ENCODE results near the gene TMEM132A. TPM values are rescaled to one million over a fixed set of nuclear protein-coding genes. Genes with fewer than 3 reads are reported as not detected.

Gene TMEM132A, protein sequence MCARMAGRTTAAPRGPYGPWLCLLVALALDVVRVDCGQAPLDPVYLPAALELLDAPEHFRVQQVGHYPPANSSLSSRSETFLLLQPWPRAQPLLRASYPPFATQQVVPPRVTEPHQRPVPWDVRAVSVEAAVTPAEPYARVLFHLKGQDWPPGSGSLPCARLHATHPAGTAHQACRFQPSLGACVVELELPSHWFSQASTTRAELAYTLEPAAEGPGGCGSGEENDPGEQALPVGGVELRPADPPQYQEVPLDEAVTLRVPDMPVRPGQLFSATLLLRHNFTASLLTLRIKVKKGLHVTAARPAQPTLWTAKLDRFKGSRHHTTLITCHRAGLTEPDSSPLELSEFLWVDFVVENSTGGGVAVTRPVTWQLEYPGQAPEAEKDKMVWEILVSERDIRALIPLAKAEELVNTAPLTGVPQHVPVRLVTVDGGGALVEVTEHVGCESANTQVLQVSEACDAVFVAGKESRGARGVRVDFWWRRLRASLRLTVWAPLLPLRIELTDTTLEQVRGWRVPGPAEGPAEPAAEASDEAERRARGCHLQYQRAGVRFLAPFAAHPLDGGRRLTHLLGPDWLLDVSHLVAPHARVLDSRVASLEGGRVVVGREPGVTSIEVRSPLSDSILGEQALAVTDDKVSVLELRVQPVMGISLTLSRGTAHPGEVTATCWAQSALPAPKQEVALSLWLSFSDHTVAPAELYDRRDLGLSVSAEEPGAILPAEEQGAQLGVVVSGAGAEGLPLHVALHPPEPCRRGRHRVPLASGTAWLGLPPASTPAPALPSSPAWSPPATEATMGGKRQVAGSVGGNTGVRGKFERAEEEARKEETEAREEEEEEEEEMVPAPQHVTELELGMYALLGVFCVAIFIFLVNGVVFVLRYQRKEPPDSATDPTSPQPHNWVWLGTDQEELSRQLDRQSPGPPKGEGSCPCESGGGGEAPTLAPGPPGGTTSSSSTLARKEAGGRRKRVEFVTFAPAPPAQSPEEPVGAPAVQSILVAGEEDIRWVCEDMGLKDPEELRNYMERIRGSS
- total RNA-seq, result 2.4 and 3.2 TPM in 2 replicates

DNA sequence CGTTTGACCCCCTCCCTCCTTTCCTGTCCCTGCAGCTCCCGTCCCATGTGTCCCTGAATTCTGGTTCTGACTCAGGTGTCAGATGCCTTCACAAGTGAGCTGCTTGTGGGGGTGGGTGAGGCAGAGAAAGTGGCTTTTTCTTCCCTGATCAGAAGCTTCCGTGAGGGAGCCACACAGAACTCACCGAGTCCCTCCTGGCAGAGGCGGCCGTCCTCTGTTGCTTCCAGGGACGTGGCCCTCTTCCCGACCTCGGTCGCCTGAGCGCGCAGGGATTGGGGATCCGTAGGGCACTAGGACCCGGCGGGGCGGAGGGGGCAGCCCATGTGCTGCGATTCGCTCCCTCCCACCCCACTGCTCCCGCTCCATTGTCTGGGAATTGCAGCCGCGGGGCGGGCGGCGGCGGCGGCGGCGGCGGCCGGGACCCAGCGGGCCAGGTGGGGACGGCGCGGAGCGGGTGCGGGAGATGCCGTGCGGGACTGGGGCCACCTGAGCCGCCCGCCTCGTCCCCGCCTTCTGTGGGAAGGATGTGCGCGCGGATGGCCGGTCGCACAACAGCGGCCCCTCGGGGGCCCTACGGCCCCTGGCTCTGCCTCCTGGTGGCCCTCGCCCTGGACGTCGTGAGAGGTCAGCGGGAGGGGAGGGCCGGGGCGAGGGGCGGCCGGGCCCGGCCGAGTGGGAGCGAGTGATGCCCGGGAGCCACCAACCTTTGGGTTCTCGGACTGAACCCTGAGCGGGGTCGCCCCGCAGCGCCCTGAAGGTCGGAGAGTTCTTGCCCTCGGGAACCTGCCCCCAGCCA, at the start of gene TMEM132A:
Gene TMEM132A, plus strand, starts transcription at position 351 of the 796 bp plus-strand sequence. Its CDS starts 174 bp downstream, at position 525.
- peaks cover 12% of the 10 kb centered on the region for H3K4me1 Mint-ChIP-seq (ENCODE audit: low read depth)
- intact Hi-C loops (cut with micrococcal nuclease), result loop anchor here (1.0 kb wide), 1 partner anchor 9 kb away; no protein-coding TSS in a partner anchor
- peaks cover 19% of the 10 kb centered on the region for H3K27me3 Mint-ChIP-seq (ENCODE audit: insufficient read depth)
- H3K36me3 Mint-ChIP-seq (ENCODE audit: low read depth), result peaks cover 27% of the 10 kb centered on the region
- peak within 1 kb of the TSS; percentile 65 for H3K4me3 Mint-ChIP-seq
- H3K9me3 Mint-ChIP-seq, result no peaks in the 10 kb centered on the region
- no peak within 1 kb of the TSS for H3K27ac Mint-ChIP-seq
- DNase-seq (ENCODE audit: low spot score), result no peak

DNA sequence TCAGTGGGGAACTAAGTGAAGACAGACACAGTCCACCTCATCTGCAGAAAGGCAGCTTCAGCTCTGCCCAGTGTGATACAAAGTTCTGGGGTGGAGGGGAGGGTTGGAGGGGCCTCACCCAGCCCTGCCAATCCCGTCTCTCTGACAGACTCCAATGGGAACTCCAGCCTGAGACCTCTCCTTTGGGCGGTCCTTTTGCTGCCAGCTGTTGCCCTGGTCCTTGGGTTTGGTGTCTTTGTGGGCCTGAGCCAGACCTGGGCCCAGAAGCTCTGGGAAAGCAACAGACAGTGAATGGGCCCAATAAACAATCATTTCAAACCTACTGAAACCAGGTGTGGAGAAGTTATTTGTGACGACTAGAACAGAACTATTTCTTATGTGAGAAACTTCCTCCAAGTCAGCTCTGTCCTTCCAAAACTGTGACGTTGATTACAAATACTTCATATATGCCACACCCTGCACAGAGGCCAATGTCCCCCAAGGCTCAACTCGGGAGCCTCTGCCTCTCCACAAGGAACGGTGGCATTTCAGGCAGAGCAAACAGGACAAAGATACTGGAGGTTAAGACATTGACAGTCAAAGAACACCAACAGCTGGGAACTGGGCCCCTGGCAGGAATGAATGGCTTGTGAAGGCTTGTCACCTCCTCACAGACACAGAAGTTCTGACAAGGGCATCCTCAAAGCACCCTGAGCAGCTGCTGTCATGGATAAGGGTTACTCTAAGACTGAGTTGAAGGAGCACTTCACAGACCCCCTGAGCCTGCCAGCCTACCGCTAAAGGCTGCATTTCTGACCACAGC, 48.7 kb upstream of the TMEM132A start:
- Mint-ChIP-seq H3K9me3 (no peaks in the 10 kb centered on the region), H3K27ac (no peak overlapping the region)
- no peak for DNase-seq (ENCODE audit: low spot score)

DNA sequence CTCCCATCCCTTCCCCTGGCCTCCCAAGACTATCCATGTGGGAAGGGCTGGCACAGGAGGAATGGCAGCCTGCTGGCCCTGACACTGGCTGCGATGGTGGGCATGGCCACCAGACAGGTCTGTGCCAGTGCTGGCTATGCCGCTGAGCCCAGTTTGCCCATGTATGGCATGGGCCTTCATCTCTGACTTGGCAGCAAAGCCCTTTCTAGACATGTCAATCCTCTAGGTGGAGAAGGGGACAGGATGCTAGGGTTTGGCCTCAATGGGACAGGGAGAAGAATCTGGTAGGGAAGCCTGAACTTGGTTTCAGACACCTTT, 48.1 kb upstream of the TMEM132A start:
- H3K4me3 Mint-ChIP-seq, result no peak overlapping the region
- intact Hi-C loops (cut with micrococcal nuclease), result no loop called here
- peaks cover 20% of the 10 kb centered on the region for H3K36me3 Mint-ChIP-seq (ENCODE audit: low read depth)
- DNase-seq (ENCODE audit: low spot score), result no peak
- H3K4me1 Mint-ChIP-seq (ENCODE audit: low read depth), result peaks cover 8% of the 10 kb centered on the region
- H3K27me3 Mint-ChIP-seq (ENCODE audit: insufficient read depth), result peaks cover 2% of the 10 kb centered on the region
- H3K9me3 Mint-ChIP-seq, result no peaks in the 10 kb centered on the region
- H3K27ac Mint-ChIP-seq, result no peak overlapping the region

More for the DNA sequence above, 48.7 kb upstream of the TMEM132A start:
- Mint-ChIP-seq H3K4me3 (no peak overlapping the region), H3K4me1 (ENCODE audit: low read depth) (peaks cover 5% of the 10 kb centered on the region), H3K27me3 (ENCODE audit: insufficient read depth) (peaks cover 2% of the 10 kb centered on the region), H3K36me3 (ENCODE audit: low read depth) (peaks cover 18% of the 10 kb centered on the region)
- intact Hi-C loops (cut with micrococcal nuclease), result no loop called here

DNA sequence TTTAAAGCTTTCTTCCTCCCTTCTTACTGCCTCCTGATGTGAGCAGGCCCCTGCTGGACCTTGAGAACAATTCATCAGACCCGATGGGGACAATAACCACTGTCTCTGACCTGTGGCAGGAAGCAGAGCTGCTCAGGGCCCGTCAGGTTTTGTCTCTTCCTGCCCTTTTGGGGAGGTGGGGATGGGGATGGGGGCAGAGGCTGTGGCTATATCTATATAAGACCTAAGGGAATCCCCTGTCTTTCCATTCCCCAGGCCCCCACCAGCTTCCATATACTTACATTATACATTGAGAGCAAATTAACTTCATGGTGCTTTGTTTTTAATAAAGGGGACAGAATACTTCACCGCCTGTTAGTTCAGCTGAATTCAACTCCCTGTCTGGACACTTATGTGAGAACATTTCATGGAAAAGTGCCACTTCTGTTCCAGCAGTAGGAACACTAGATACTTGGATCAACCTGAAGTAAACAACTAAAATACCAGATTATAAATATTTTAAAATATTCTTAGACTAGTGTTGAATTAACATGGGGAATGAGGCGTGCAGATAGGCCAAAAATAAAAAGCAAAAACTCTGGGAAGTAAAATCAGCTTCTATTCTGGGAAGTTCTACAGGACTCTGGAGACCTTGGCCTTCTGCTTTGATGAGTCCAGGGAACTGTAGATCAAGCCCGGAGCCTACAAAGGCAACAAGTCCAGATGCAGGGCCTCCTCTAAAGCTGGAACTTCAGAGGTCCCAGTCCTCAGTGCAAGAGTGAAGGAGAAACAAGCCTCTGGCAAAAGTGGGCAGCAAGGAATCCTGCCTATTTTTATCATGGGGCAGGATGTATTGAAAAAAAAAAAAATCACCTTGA, 45.8 kb upstream of the TMEM132A start:
- H3K27me3 Mint-ChIP-seq (ENCODE audit: insufficient read depth), result peaks cover 2% of the 10 kb centered on the region
- peaks cover 20% of the 10 kb centered on the region for H3K36me3 Mint-ChIP-seq (ENCODE audit: low read depth)
- DNase-seq (ENCODE audit: low spot score), result no peak
- no peak overlapping the region for H3K4me3 Mint-ChIP-seq
- intact Hi-C loops (cut with micrococcal nuclease), result no loop called here
- peaks cover 4% of the 10 kb centered on the region for H3K4me1 Mint-ChIP-seq (ENCODE audit: low read depth)
- H3K27ac Mint-ChIP-seq, result no peak overlapping the region
- H3K9me3 Mint-ChIP-seq, result no peaks in the 10 kb centered on the region

DNA sequence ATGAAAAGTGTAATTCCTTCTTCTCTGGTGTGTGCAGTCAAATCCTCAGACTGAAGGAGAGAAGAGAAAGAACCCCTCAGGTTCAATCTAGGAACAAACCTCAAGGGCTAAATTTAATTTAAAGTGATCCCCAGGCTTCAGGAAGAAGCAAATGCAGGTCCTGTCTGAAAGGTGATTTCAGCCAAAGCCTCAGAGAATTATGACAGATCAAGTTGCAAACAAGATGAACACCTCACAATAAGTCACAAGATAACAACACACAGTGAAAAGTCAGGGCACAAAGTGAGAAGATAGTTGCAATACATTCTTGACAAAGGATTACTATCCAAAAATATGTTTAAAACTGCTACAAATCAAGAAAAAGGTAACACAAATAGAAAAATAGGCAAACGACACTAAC, 45.2 kb upstream of the TMEM132A start:
- Mint-ChIP-seq H3K27ac (no peak overlapping the region), H3K4me3 (no peak overlapping the region), H3K4me1 (ENCODE audit: low read depth) (peaks cover 4% of the 10 kb centered on the region), H3K9me3 (no peaks in the 10 kb centered on the region), H3K36me3 (ENCODE audit: low read depth) (peaks cover 20% of the 10 kb centered on the region), H3K27me3 (ENCODE audit: insufficient read depth) (peaks cover 2% of the 10 kb centered on the region)
- intact Hi-C loops (cut with micrococcal nuclease), result no loop called here
- DNase-seq (ENCODE audit: low spot score), result no peak

DNA sequence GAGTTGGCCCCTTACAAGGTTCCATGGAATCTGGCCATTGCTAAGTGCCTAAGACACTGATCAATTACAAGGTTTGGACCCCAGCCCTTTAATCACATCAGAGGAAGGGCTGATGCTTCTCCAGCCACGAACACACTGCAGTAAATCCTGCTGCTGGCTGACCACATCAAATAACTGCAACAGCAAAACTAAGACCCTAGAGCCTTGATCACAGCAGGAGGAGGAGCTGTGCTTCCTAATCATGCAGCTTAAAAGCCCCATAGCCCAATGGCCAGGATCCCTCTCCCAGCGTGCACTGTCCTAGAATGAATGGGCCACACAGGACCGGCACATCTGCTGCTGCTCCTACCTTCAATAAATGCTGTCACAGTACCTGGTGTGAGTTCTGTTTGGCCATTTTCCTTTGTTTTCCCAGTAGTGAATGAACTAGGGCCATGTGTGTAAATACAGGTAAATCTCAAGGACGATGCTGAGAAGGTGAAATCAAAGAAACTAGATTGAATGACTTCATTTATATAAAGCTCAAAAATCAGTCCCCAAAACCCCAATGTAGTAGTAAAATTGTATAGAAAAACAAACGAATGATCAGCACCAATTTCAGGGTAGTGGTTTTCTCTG, 44.2 kb upstream of the TMEM132A start:
- no peak for DNase-seq (ENCODE audit: low spot score)
- H3K9me3 Mint-ChIP-seq, result no peaks in the 10 kb centered on the region
- no peak overlapping the region for H3K4me3 Mint-ChIP-seq
- H3K27ac Mint-ChIP-seq, result no peak overlapping the region
- H3K4me1 Mint-ChIP-seq (ENCODE audit: low read depth), result peaks cover 4% of the 10 kb centered on the region
- H3K27me3 Mint-ChIP-seq (ENCODE audit: insufficient read depth), result peaks cover 2% of the 10 kb centered on the region
- intact Hi-C loops (cut with micrococcal nuclease), result no loop called here
- peaks cover 20% of the 10 kb centered on the region for H3K36me3 Mint-ChIP-seq (ENCODE audit: low read depth)

DNA sequence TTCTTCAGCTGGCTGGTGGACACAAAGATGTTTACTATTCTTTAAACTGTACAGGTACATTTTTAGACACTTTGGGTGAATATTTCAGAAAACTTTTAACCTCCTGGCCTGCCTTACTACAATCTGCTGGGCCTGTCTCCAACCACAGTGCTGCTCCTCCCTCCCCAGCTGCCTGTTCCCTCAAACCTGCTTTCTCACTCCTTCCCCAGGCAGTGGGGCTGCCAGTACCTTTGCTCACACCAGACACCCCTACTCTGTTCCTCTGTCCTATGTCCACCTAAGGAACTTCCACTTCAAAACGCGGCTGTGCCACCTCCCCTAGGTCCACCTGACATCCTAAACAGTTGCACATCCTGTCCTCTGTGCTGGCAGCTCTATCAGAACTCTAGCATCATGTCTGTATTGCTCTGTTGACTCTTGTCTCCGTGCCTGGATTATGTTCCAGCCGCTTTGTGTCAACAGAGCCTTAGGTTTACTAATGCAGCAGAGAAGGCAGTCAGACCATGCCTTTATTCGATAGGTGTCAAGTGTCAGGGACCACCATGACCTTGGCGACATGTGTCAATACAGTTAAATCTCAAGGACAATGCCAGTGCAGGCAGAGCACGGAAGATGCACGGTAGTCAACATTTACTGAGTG, 43.5 kb upstream of the TMEM132A start:
- intact Hi-C loops (cut with micrococcal nuclease), result no loop called here
- Mint-ChIP-seq H3K9me3 (no peaks in the 10 kb centered on the region), H3K27me3 (ENCODE audit: insufficient read depth) (peaks cover 2% of the 10 kb centered on the region), H3K4me1 (ENCODE audit: low read depth) (peaks cover 4% of the 10 kb centered on the region), H3K27ac (no peak overlapping the region), H3K4me3 (no peak overlapping the region), H3K36me3 (ENCODE audit: low read depth) (peaks cover 23% of the 10 kb centered on the region)
- DNase-seq (ENCODE audit: low spot score), result no peak

DNA sequence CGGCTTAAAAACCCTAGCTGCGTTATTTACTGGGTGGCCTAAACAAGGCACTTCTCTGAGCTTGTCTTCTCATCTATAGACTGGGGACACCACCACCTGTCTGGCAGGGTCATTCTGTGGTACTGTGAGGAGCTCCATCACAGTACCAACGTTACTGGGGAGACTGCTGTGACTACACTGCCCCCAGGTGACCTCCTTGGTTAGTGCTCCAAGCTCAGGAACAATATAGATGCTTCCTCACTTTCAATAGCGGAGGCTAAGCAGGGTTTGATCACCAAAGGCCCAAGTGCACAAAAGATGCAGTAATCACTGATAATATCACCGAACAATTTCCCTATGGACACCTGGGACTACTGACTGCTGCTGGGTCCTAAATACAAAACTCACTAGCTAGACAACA, 36.7 kb upstream of the TMEM132A start:
- Mint-ChIP-seq H3K4me1 (ENCODE audit: low read depth) (peaks cover 12% of the 10 kb centered on the region), H3K27me3 (ENCODE audit: insufficient read depth) (no peaks in the 10 kb centered on the region), H3K36me3 (ENCODE audit: low read depth) (peaks cover 33% of the 10 kb centered on the region), H3K27ac (no peak overlapping the region), H3K9me3 (no peaks in the 10 kb centered on the region), H3K4me3 (no peak overlapping the region)
- intact Hi-C loops (cut with micrococcal nuclease), result loop anchor here (1.0 kb wide), 2 partner anchors 56 to 112 kb away; no protein-coding TSS in a partner anchor
- DNase-seq (ENCODE audit: low spot score), result no peak

DNA sequence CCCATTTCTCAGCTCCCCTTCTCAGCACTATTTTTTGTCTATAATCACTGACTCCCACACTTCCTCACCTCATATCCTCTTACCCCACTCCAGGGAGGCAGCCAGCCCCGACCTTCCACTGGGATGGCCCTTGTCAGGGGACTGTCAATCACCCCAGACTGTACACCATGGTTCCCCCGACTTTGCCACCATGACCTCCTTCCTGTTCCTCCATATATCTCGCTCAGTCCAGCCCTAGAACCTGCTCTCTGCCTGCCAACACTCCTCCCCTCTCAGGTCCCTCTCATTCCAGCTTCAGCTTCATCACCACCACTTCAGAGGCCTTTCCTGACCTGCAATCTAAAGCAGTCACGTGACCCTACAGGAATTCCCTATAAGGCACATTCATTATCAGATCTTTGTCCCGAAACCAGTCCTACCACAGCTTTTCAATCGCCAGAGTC, 34.4 kb upstream of the TMEM132A start:
- Mint-ChIP-seq H3K36me3 (ENCODE audit: low read depth) (peaks cover 42% of the 10 kb centered on the region), H3K9me3 (no peaks in the 10 kb centered on the region), H3K27ac (no peak overlapping the region), H3K4me1 (ENCODE audit: low read depth) (peaks cover 16% of the 10 kb centered on the region), H3K4me3 (no peak overlapping the region), H3K27me3 (ENCODE audit: insufficient read depth) (no peaks in the 10 kb centered on the region)
- no peak for DNase-seq (ENCODE audit: low spot score)
- intact Hi-C loops (cut with micrococcal nuclease), result no loop called here

DNA sequence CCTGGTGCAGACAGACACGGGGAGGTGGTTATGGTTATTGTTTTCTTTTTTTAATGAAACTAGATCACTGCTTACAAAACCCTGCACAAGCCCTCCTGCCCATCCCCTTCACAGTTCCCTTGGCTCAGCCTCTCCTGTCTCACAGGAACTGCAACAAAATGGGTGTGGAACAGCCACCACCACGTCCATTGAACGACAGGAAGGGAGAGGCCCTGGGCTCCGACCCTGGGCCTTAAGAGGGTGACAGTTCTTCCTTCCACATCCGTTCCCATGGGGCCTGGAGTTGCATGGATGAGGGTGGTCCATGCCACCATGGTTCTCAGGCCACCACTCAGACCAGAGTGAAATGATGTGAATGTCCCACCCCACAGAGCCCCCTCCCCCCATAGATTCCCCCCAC, 33.6 kb upstream of the TMEM132A start:
- no peak for DNase-seq (ENCODE audit: low spot score)
- Mint-ChIP-seq H3K36me3 (ENCODE audit: low read depth) (peaks cover 46% of the 10 kb centered on the region), H3K27me3 (ENCODE audit: insufficient read depth) (no peaks in the 10 kb centered on the region), H3K27ac (no peak overlapping the region), H3K4me3 (no peak overlapping the region), H3K9me3 (no peaks in the 10 kb centered on the region), H3K4me1 (ENCODE audit: low read depth) (peaks cover 16% of the 10 kb centered on the region)
- intact Hi-C loops (cut with micrococcal nuclease), result no loop called here

All from activated T-helper 1 cell treated with anti-CD3 and anti-CD28 coated beads, Interleukin-12 subunit alpha, Interleukin-12 subunit beta, Interleukin-2, Interleukin-4 antibody, amounts not matched to agents 30 ng/mL and 10 ng/mL and 1 ng/mL, durations not matched to agents 14 hours and 24 hours and 36 hours (primary cell).